Lower lobe of right lung (tissue), 2 donors: ENCODE measurements around the gene PKDCC. TPM values are rescaled to one million over a fixed set of nuclear protein-coding genes. Genes with fewer than 3 reads are reported as not detected.

Experiments used
- ATAC-seq, 2 donors: fragments of 200-7000 bp; cut with Tn5 transposase; one replicate each; pipeline ENCODE4 v1.9.1; 2020 to 2022; ENCODE audit warnings: mild to moderate bottlenecking in 2 of 2, moderate library complexity in 2 of 2
- DNase-seq: peaks from one replicate; pipeline ENCODE4 v3.0.0-alpha.2; 2020
- H3K27ac ChIP-seq: fragments of 200-600 bp; one replicate; pipeline ENCODE4 v1.8.0; 2022
- H3K27me3 ChIP-seq: fragments of 200-600 bp; one replicate; pipeline ENCODE4 v1.8.0; 2022; ENCODE audit warnings: low read depth
- H3K36me3 ChIP-seq: fragments of 200-600 bp; one replicate; pipeline ENCODE4 v1.8.0; 2022; ENCODE audit warnings: mild to moderate bottlenecking
- H3K4me1 ChIP-seq: fragments of 200-600 bp; one replicate; pipeline ENCODE4 v1.8.0; 2022
- H3K4me3 ChIP-seq: fragments of 200-600 bp; one replicate; pipeline ENCODE4 v1.8.0; 2022; ENCODE audit warnings: mild to moderate bottlenecking
- H3K9me3 ChIP-seq: fragments of 200-600 bp; one replicate; pipeline ENCODE4 v1.8.0; 2022
- CTCF ChIP-seq: fragments of 200-600 bp; IDR thresholded peaks from one replicate; pipeline ENCODE4 v1.8.0; 2022; ENCODE audit warnings: antibody characterized with exemption, mild to moderate bottlenecking
- intact Hi-C: fragments of 100-400 bp; cut with DNase I; formaldehyde crosslinking; loops from one replicate; pipeline ENCODE4 v1.11.0; 2022
- total RNA-seq: library from RNA; stranded (reverse); fragmentation: NEBNext Ultra II Directional; extraction: Animal tissue kit (Norgen Biotek cat#: 25700); gene quantifications from one replicate; pipeline ENCODE4 v1.2.1, GENCODE V29; 2021
- donor health status: DM: no; HTN: yes; CAD: no; lungs with severe emphysema.

The PKDCC gene
- total RNA-seq, 1 donor from 2014 or later: 65.8 TPM

GRCh38 chr2:42028571-42029148, 19.2 kb upstream of the PKDCC start:
- intact Hi-C loops: no loop called here
- no peak overlapping the region for H3K27ac ChIP-seq
- ATAC-seq (no peak), DNase-seq (no peak)
- TF ChIP-seq CTCF: no peak
- no peaks in the 10 kb centered on the region for H3K9me3 ChIP-seq
- no peaks in the 10 kb centered on the region for H3K36me3 ChIP-seq
- H3K4me1 ChIP-seq: no peaks in the 10 kb centered on the region
- no peaks in the 10 kb centered on the region for H3K27me3 ChIP-seq
- no peak overlapping the region for H3K4me3 ChIP-seq

- no peak overlapping the region for H3K4me3 ChIP-seq
- H3K27me3 ChIP-seq: no peaks in the 10 kb centered on the region
- intact Hi-C loops: no loop called here
- no peak for TF ChIP-seq CTCF
- H3K4me1 ChIP-seq: no peaks in the 10 kb centered on the region
- H3K27ac ChIP-seq: no peak overlapping the region
- H3K36me3 ChIP-seq: no peaks in the 10 kb centered on the region
- DNase-seq (no peak), ATAC-seq (no peak)
- H3K9me3 ChIP-seq: no peaks in the 10 kb centered on the region
Measured at GRCh38 chr2:42029171-42029570, 18.6 kb upstream of the PKDCC start.

GRCh38 chr2:42029639-42030199, 18.1 kb upstream of the PKDCC start:
- intact Hi-C loops: no loop called here
- Histone ChIP-seq H3K36me3 (no peaks in the 10 kb centered on the region), H3K4me1 (no peaks in the 10 kb centered on the region), H3K27me3 (no peaks in the 10 kb centered on the region), H3K27ac (no peak overlapping the region), H3K4me3 (no peak overlapping the region), H3K9me3 (no peaks in the 10 kb centered on the region)
- ATAC-seq (no peak), DNase-seq (no peak)
- TF ChIP-seq CTCF: no peak

GRCh38 chr2:42030200-42030759, 17.5 kb upstream of the PKDCC start:
- intact Hi-C loops: no loop called here
- DNase-seq (no peak), ATAC-seq (no peak)

GRCh38 chr2:42030829-42031228, 17.0 kb upstream of the PKDCC start:
- ATAC-seq (no peak), DNase-seq (no peak)
- Histone ChIP-seq H3K36me3 (no peaks in the 10 kb centered on the region), H3K9me3 (no peaks in the 10 kb centered on the region), H3K4me1 (no peaks in the 10 kb centered on the region), H3K27me3 (no peaks in the 10 kb centered on the region), H3K27ac (no peak overlapping the region), H3K4me3 (no peak overlapping the region)
- intact Hi-C loops: no loop called here
- no peak for TF ChIP-seq CTCF

More at GRCh38 chr2:42030200-42030759, 17.5 kb upstream of the PKDCC start:
- Histone ChIP-seq H3K4me1 (no peaks in the 10 kb centered on the region), H3K4me3 (no peak overlapping the region), H3K27me3 (no peaks in the 10 kb centered on the region), H3K27ac (no peak overlapping the region), H3K9me3 (no peaks in the 10 kb centered on the region), H3K36me3 (no peaks in the 10 kb centered on the region)
- TF ChIP-seq CTCF: no peak
